ENCODE results near the gene KIRREL3. TPM values are rescaled to one million over a fixed set of nuclear protein-coding genes. Genes with fewer than 3 reads are reported as not detected.

Gene KIRREL3
- total RNA-seq, 1 experiment from 2014 or later: 0.44 TPM

GRCh38 chr11:126526471-126526870 lies 474.1 kb downstream of the KIRREL3 start:
- Histone ChIP-seq H3K9ac (ENCODE audit: low read length) (no peak overlapping the region), H3K27ac (ENCODE audit: low read length) (no peak overlapping the region), H3K4me2 (ENCODE audit: low read length) (no peak overlapping the region), H4K20me1 (ENCODE audit: low read length) (no peaks in the 10 kb centered on the region), H3K4me1 (ENCODE audit: insufficient read depth, low read length) (no peaks in the 10 kb centered on the region), H3K4me3 (ENCODE audit: low read length) (no peak overlapping the region), H2AFZ (ENCODE audit: low read length) (no peak overlapping the region), H3K27me3 (ENCODE audit: low read length) (peaks cover 72% of the 10 kb centered on the region), H3K79me2 (ENCODE audit: low read length) (no peaks in the 10 kb centered on the region), H3F3A (ENCODE audit: low read length, unreplicated experiment) (no peaks in the 10 kb centered on the region), H3K36me3 (ENCODE audit: low read depth, low read length) (no peaks in the 10 kb centered on the region), H3K9me3 (ENCODE audit: low read length) (no peaks in the 10 kb centered on the region), H3K9me2 (replicated peaks; ENCODE audit: low read length) (no peaks in the 10 kb centered on the region)
- ChIA-PET POLR2A (ENCODE audit: unreplicated experiment) (no interaction called here), CTCF (no interaction called here)
- ATAC-seq (no peak), DNase-seq (no peak)
- intact Hi-C loops (cut with micrococcal nuclease): no loop called here
- TF ChIP-seq EZH2 (IDR thresholded peaks at IDR 0.05; ENCODE audit: low read length, unreplicated experiment): no peak
- TF ChIP-seq CTCF (conservative IDR thresholded peaks at IDR 0.05; ENCODE audit: low read depth, low read length): no peak
- TF ChIP-seq EZH2phosphoT487 (IDR thresholded peaks at IDR 0.05; ENCODE audit: borderline replicate concordance, low read length): no peak
- BruUV-seq (replicated peaks): no TSS peak

GRCh38 chr11:126525702-126526101 lies 474.9 kb downstream of the KIRREL3 start:
- POLR2A ChIA-PET (ENCODE audit: unreplicated experiment): no interaction called here
- Histone ChIP-seq H3K4me3 (ENCODE audit: low read length) (no peak overlapping the region), H2AFZ (ENCODE audit: low read length) (no peak overlapping the region), H3K9me2 (replicated peaks; ENCODE audit: low read length) (no peaks in the 10 kb centered on the region), H3K36me3 (ENCODE audit: low read depth, low read length) (no peaks in the 10 kb centered on the region), H3F3A (ENCODE audit: low read length, unreplicated experiment) (no peaks in the 10 kb centered on the region), H3K4me1 (ENCODE audit: insufficient read depth, low read length) (no peaks in the 10 kb centered on the region), H3K9me3 (ENCODE audit: low read length) (no peaks in the 10 kb centered on the region), H3K27me3 (ENCODE audit: low read length) (peaks cover 75% of the 10 kb centered on the region), H3K79me2 (ENCODE audit: low read length) (no peaks in the 10 kb centered on the region), H3K4me2 (ENCODE audit: low read length) (no peak overlapping the region), H3K9ac (ENCODE audit: low read length) (no peak overlapping the region), H4K20me1 (ENCODE audit: low read length) (no peaks in the 10 kb centered on the region), H3K27ac (ENCODE audit: low read length) (no peak overlapping the region)
- intact Hi-C loops (cut with micrococcal nuclease): no loop called here
- ATAC-seq (no peak), DNase-seq (no peak)
- TF ChIP-seq EZH2 (IDR thresholded peaks at IDR 0.05; ENCODE audit: low read length, unreplicated experiment) (no peak), EZH2phosphoT487 (IDR thresholded peaks at IDR 0.05; ENCODE audit: borderline replicate concordance, low read length) (no peak), CTCF (conservative IDR thresholded peaks at IDR 0.05; ENCODE audit: low read depth, low read length) (no peak)
- no TSS peak for BruUV-seq (replicated peaks)
- CTCF ChIA-PET: no interaction called here

- ChIA-PET CTCF (no interaction called here), POLR2A (ENCODE audit: unreplicated experiment) (no interaction called here)
- H3K4me2 ChIP-seq (ENCODE audit: low read length): no peak overlapping the region
- no peak for TF ChIP-seq CTCF (conservative IDR thresholded peaks at IDR 0.05; ENCODE audit: low read depth, low read length)
- no peak for TF ChIP-seq EZH2phosphoT487 (IDR thresholded peaks at IDR 0.05; ENCODE audit: borderline replicate concordance, low read length)
- no peak for TF ChIP-seq EZH2 (IDR thresholded peaks at IDR 0.05; ENCODE audit: low read length, unreplicated experiment)
- H3K4me3 ChIP-seq (ENCODE audit: low read length): no peak overlapping the region
- H3K9ac ChIP-seq (ENCODE audit: low read length): no peak overlapping the region
- H3K27ac ChIP-seq (ENCODE audit: low read length): no peak overlapping the region
- no peaks in the 10 kb centered on the region for H4K20me1 ChIP-seq (ENCODE audit: low read length)
- intact Hi-C loops (cut with micrococcal nuclease): no loop called here
- DNase-seq: no peak
- H3K27me3 ChIP-seq (ENCODE audit: low read length): peaks cover 80% of the 10 kb centered on the region
- no peaks in the 10 kb centered on the region for H3K9me2 ChIP-seq (replicated peaks; ENCODE audit: low read length)
- no TSS peak for BruUV-seq (replicated peaks)
- no peak overlapping the region for H2AFZ ChIP-seq (ENCODE audit: low read length)
- H3F3A ChIP-seq (ENCODE audit: low read length, unreplicated experiment): no peaks in the 10 kb centered on the region
- no peak for ATAC-seq
- no peaks in the 10 kb centered on the region for H3K9me3 ChIP-seq (ENCODE audit: low read length)
- H3K36me3 ChIP-seq (ENCODE audit: low read depth, low read length): no peaks in the 10 kb centered on the region
- H3K4me1 ChIP-seq (ENCODE audit: insufficient read depth, low read length): no peaks in the 10 kb centered on the region
- H3K79me2 ChIP-seq (ENCODE audit: low read length): no peaks in the 10 kb centered on the region
Observed at GRCh38 chr11:126525216-126525615, 475.4 kb downstream of the KIRREL3 start.

Measured in PC-3 (cell line).